Hepatocyte (in vitro differentiated cells): ENCODE results near the gene KCNJ12.
"Not testable (repeated sequence)": the region's sequence is repeated elsewhere in the genome, so short reads cannot be mapped to it uniquely, and the experiment has no call there.

ENCODE experiments used
- CTCF ChIP-seq: fragments of 200-600 bp; sonication (generic); IDR thresholded peaks from 2 replicates; pipeline ENCODE4 v1.5.1; 2016; ENCODE audit warnings: antibody characterized with exemption, mild to moderate bottlenecking; ENCODE audit not compliant: poor library complexity
- EZH2phosphoT487 ChIP-seq: fragments of 200-600 bp; sonication (generic); IDR thresholded peaks from one replicate; pipeline ENCODE4 v1.6.1; 2018; ENCODE audit warnings: antibody characterized with exemption, mild to moderate bottlenecking, low read depth, moderate library complexity; ENCODE audit not compliant: unreplicated experiment, severe bottlenecking

GRCh38 chr17:21402926-21403325 is 26.8 kb downstream of the KCNJ12 start:
- TF ChIP-seq CTCF, EZH2phosphoT487: not testable (repeated sequence)
